Spleen (tissue), 7 donors: ENCODE measurements around the gene CHRM5.

Experiments
- CTCF ChIP-seq, 11 experiments: fragments of 200-600 bp in 7 of 11; fragments of 450-650 bp in 4 of 11; sonication (generic) in 4 of 11; IDR thresholded peaks in 8 of 11; conservative IDR thresholded peaks in 3 of 11; 1 replicate in 7 of 11; 2 replicates in 4 of 11; pipeline versions ENCODE4 v1.4.0 to v1.8.0; 2016 to 2021; ENCODE audit warnings: antibody characterized with exemption in 11 of 11, inconsistent platforms in 4 of 11, mild to moderate bottlenecking in 1 of 11
- POLR2A ChIP-seq, 3 donors: fragments of 450-650 bp; IDR thresholded peaks; one replicate each; pipeline ENCODE4 v1.5.1; 2017; ENCODE audit warnings: antibody characterized with exemption in 3 of 3, mild to moderate bottlenecking in 1 of 3
- POLR2AphosphoS5 ChIP-seq, 3 donors: sonication (generic); formaldehyde crosslinking; IDR thresholded peaks; one replicate each; pipeline ENCODE4 v1.5.1; 2017; ENCODE audit warnings: antibody characterized with exemption in 3 of 3
- donor health status: DM: no; HTN: no; CAD: no; lungs with moderate emphysema.
- donor health status: DM: no; HTN: no; CAD: no.
- donor health status: DM: no; HTN: no; CAD: no.

GRCh38 chr15:34043391-34043790 lies 75.1 kb downstream of the CHRM5 start:
- TF ChIP-seq CTCF (IDR thresholded peaks at IDR 0.05 in 8 of 11, conservative IDR thresholded peaks at IDR 0.05 in 3 of 11): no peak
- TF ChIP-seq POLR2A (IDR thresholded peaks at IDR 0.05): no peak
- no peak for TF ChIP-seq POLR2AphosphoS5 (IDR thresholded peaks at IDR 0.05)
